Calu3 (cell line): ENCODE results near the gene INF2. TPM values are rescaled to one million over a fixed set of nuclear protein-coding genes. Genes with fewer than 3 reads are reported as not detected.
"Not testable (repeated sequence)": the region's sequence is repeated elsewhere in the genome, so short reads cannot be mapped to it uniquely, and the experiment has no call there.

Source experiments
- BruUV-seq: library from RNA; stranded (reverse); fragments of 400-500 nt; replicated peaks from 2 replicates; lab custom pipeline; 2021; lab: Mats Ljungman, UMichigan
- CTCF ChIA-PET: fragments of 300-600 bp; sonication (Branson Sonifier 250); formaldehyde crosslinking; loops from one replicate; lab custom pipeline; 2022; ENCODE audit warnings: antibody characterized with exemption; lab: Charles Lee
- DNase-seq: peaks from one replicate; pipeline ENCODE4 v3.0.0; 2022
- H3K27ac Mint-ChIP-seq: one replicate; pipeline ENCODE4 v1.8.0; 2022; ENCODE audit warnings: mixed read lengths; ENCODE audit not compliant: unreplicated experiment
- H3K27me3 Mint-ChIP-seq: one replicate; pipeline ENCODE4 v1.8.0; 2022; ENCODE audit warnings: mixed read lengths; ENCODE audit not compliant: unreplicated experiment
- H3K36me3 Mint-ChIP-seq: one replicate; pipeline ENCODE4 v1.8.0; 2022; ENCODE audit warnings: mild to moderate bottlenecking, moderate library complexity, mixed read lengths; ENCODE audit not compliant: insufficient read depth, unreplicated experiment
- H3K4me1 Mint-ChIP-seq: one replicate; pipeline ENCODE4 v1.8.0; 2022; ENCODE audit warnings: mild to moderate bottlenecking, low read depth, mixed read lengths; ENCODE audit not compliant: unreplicated experiment
- H3K4me3 Mint-ChIP-seq: one replicate; pipeline ENCODE4 v1.8.0; 2022; ENCODE audit warnings: mild to moderate bottlenecking, low read depth, moderate library complexity, mixed read lengths; ENCODE audit not compliant: unreplicated experiment
- H3K9me3 Mint-ChIP-seq: one replicate; pipeline ENCODE4 v1.8.0; 2022; ENCODE audit warnings: low read depth, mixed read lengths; ENCODE audit not compliant: unreplicated experiment
- CTCF ChIP-seq: fragments of 200-600 bp; IDR thresholded peaks from one replicate; pipeline ENCODE4 v1.8.0; 2022; ENCODE audit warnings: antibody characterized with exemption; ENCODE audit not compliant: unreplicated experiment
- intact Hi-C: fragments of 100-400 bp; cut with micrococcal nuclease; formaldehyde crosslinking; loops from one replicate; pipeline ENCODE4 v1.10.0; 2022; ENCODE audit not compliant: unreplicated experiment
- total RNA-seq: library from RNA; stranded (reverse); gene quantifications from 2 replicates; pipeline ENCODE4 v1.2.3, GENCODE V29; 2022

The INF2 gene
- total RNA-seq, 1 experiment from 2014 or later, result 208 TPM

- no peak for TF ChIP-seq CTCF
- no peaks in the 10 kb centered on the region for H3K9me3 Mint-ChIP-seq
- H3K4me1 Mint-ChIP-seq, result peaks cover 22% of the 10 kb centered on the region
- no peak overlapping the region for H3K4me3 Mint-ChIP-seq
- BruUV-seq, result no TSS peak
- intact Hi-C loops, result loop anchor here (2.0 to 5.0 kb wide), 2 partner anchors 14 to 40 kb away; no protein-coding TSS in a partner anchor
- no peaks in the 10 kb centered on the region for H3K27me3 Mint-ChIP-seq
- peak overlapping the region; percentile 76 for H3K27ac Mint-ChIP-seq
- peaks cover 5% of the 10 kb centered on the region for H3K36me3 Mint-ChIP-seq
- CTCF ChIA-PET, result interaction anchor here (0.7 to 2.3 kb wide), 6 partner anchors 8 to 58 kb away, joined by 5 to 15 read pairs (median 7); partner anchors contain the start of gene ADSS1
- no peak for DNase-seq
Measured at GRCh38 chr14:104666981-104667380, 22.4 kb upstream of the INF2 start.

GRCh38 chr14:104669697-104670096 lies 19.7 kb upstream of the INF2 start:
- no peak for DNase-seq
- BruUV-seq, result no TSS peak
- H3K27ac Mint-ChIP-seq, result no peak overlapping the region
- H3K4me1 Mint-ChIP-seq, result peaks cover 19% of the 10 kb centered on the region
- peaks cover 5% of the 10 kb centered on the region for H3K36me3 Mint-ChIP-seq
- TF ChIP-seq CTCF, result no peak
- no peaks in the 10 kb centered on the region for H3K9me3 Mint-ChIP-seq
- intact Hi-C loops, result loop anchor here (5.0 kb wide), 1 partner anchor 38 kb away; no protein-coding TSS in a partner anchor
- CTCF ChIA-PET, result interaction anchor here (0.9 kb wide), 1 partner anchor 13 kb away, joined by 6 read pairs; no protein-coding TSS in a partner anchor
- H3K4me3 Mint-ChIP-seq, result no peak overlapping the region
- no peaks in the 10 kb centered on the region for H3K27me3 Mint-ChIP-seq

- H3K27ac Mint-ChIP-seq, H3K27me3 Mint-ChIP-seq, H3K4me3 Mint-ChIP-seq, H3K36me3 Mint-ChIP-seq, H3K4me1 Mint-ChIP-seq, DNase-seq, H3K9me3 Mint-ChIP-seq, CTCF ChIA-PET, intact Hi-C loops, BruUV-seq: not testable (repeated sequence)
Measured at GRCh38 chr14:104671330-104671977, 18.0 kb upstream of the INF2 start.

GRCh38 chr14:104672119-104672518 lies 17.3 kb upstream of the INF2 start:
- H3K36me3 Mint-ChIP-seq, H3K4me3 Mint-ChIP-seq, CTCF ChIA-PET, H3K9me3 Mint-ChIP-seq, DNase-seq, BruUV-seq, intact Hi-C loops, H3K27me3 Mint-ChIP-seq, H3K27ac Mint-ChIP-seq, H3K4me1 Mint-ChIP-seq: not testable (repeated sequence)

- BruUV-seq, result no TSS peak
- intact Hi-C loops, result no loop called here
- Mint-ChIP-seq H3K4me3 (no peak overlapping the region), H3K27ac (no peak overlapping the region), H3K9me3 (no peaks in the 10 kb centered on the region), H3K36me3 (peaks cover 15% of the 10 kb centered on the region), H3K4me1 (peaks cover 15% of the 10 kb centered on the region), H3K27me3 (no peaks in the 10 kb centered on the region)
- CTCF ChIA-PET, result interaction anchor here (1.1 kb wide), 1 partner anchor 8 kb away, joined by 3 read pairs; no protein-coding TSS in a partner anchor
- DNase-seq, result no peak
- TF ChIP-seq CTCF, result no peak
Measured at GRCh38 chr14:104673481-104673880, 15.9 kb upstream of the INF2 start.
